Peyer's patch (tissue), 4 donors: Measurements from ENCODE around the gene EFL1. TPM values are rescaled to one million over a fixed set of nuclear protein-coding genes. Genes with fewer than 3 reads are reported as not detected.

Experiments used
- DNase-seq, 3 donors: peaks; one replicate each; pipeline ENCODE4 v3.0.0-alpha.2; 2017 to 2019
- H3K27ac ChIP-seq, 4 donors: fragments of 200-600 bp; sonication (generic); one replicate each; pipeline ENCODE4 v1.5.1; 2016 to 2019
- H3K27me3 ChIP-seq, 2 donors: fragments of 200-600 bp; sonication (generic); one replicate each; pipeline ENCODE4 v1.5.1; 2019
- H3K36me3 ChIP-seq, 3 donors: fragments of 200-600 bp; sonication (generic); one replicate each; pipeline ENCODE4 v1.5.1; 2016 to 2019
- H3K4me1 ChIP-seq, 4 donors: fragments of 200-600 bp; sonication (generic); one replicate each; pipeline ENCODE4 v1.5.1; 2016 to 2019
- H3K4me3 ChIP-seq, 4 donors: fragments of 200-600 bp; sonication (generic); 1 replicate in 3 of 4; 2 replicates in 1 of 4; pipeline ENCODE4 v1.5.1; 2016 to 2019; ENCODE audit warnings: mild to moderate bottlenecking in 1 of 4
- H3K9me3 ChIP-seq, 4 donors: fragments of 200-600 bp; sonication (generic); one replicate each; pipeline ENCODE4 v1.5.1; 2016 to 2019; ENCODE audit warnings: mild to moderate bottlenecking in 1 of 4
- CTCF ChIP-seq, 6 experiments: fragments of 450-650 bp in 4 of 6; fragments of 200-600 bp in 2 of 6; sonication (generic) in 1 of 6; IDR thresholded peaks; one replicate each; pipeline ENCODE4 v1.5.1; 2017 to 2019; ENCODE audit warnings: antibody characterized with exemption in 6 of 6, mild to moderate bottlenecking in 3 of 6, moderate library complexity in 1 of 6
- POLR2A ChIP-seq, 2 donors: fragments of 450-650 bp; IDR thresholded peaks; one replicate each; pipeline ENCODE4 v1.5.1; 2017; ENCODE audit warnings: antibody characterized with exemption in 2 of 2, mild to moderate bottlenecking in 2 of 2, moderate library complexity in 2 of 2
- total RNA-seq, 4 donors: library from RNA; depleted of rRNA; stranded (reverse); fragments of >200 nt; gene quantifications; one replicate each; pipeline ENCODE4 v1.1.0, GENCODE V29; 2016

Gene EFL1
- total RNA-seq, 4 donors from 2014 or later: 32.2 to 43.9 (median 40.0) TPM

GRCh38 chr15:82122746-82123400 is 139.7 kb downstream of the EFL1 start:
- H3K36me3 ChIP-seq: peaks cover 0 to 16% (median 0%) of the 10 kb centered on the region in 3 donors
- no peak overlapping the region for H3K27ac ChIP-seq
- TF ChIP-seq CTCF (IDR thresholded peaks at IDR 0.05) (no peak), POLR2A (IDR thresholded peaks at IDR 0.05) (no peak)
- H3K9me3 ChIP-seq: no peaks in the 10 kb centered on the region
- H3K27me3 ChIP-seq: no peaks in the 10 kb centered on the region
- no peak for DNase-seq
- H3K4me3 ChIP-seq: no peak overlapping the region
- H3K4me1 ChIP-seq: no peaks in the 10 kb centered on the region

GRCh38 chr15:82118040-82118439 is 144.5 kb downstream of the EFL1 start:
- TF ChIP-seq POLR2A (IDR thresholded peaks at IDR 0.05): no peak
- no peak for TF ChIP-seq CTCF (IDR thresholded peaks at IDR 0.05)
- Histone ChIP-seq H3K4me1 (no peaks in the 10 kb centered on the region), H3K36me3 (peaks cover 0 to 12% (median 0%) of the 10 kb centered on the region in 3 donors), H3K4me3 (no peak overlapping the region), H3K27me3 (no peaks in the 10 kb centered on the region), H3K27ac (no peak overlapping the region), H3K9me3 (no peaks in the 10 kb centered on the region)
- DNase-seq: no peak

- Histone ChIP-seq H3K4me3 (no peak overlapping the region), H3K4me1 (no peaks in the 10 kb centered on the region), H3K9me3 (no peaks in the 10 kb centered on the region), H3K36me3 (peaks cover 0 to 12% (median 0%) of the 10 kb centered on the region in 3 donors), H3K27me3 (no peaks in the 10 kb centered on the region), H3K27ac (no peak overlapping the region)
- TF ChIP-seq CTCF (IDR thresholded peaks at IDR 0.05) (no peak), POLR2A (IDR thresholded peaks at IDR 0.05) (no peak)
- DNase-seq: no peak
Observed at GRCh38 chr15:82117296-82117695, 145.2 kb downstream of the EFL1 start.

GRCh38 chr15:82114660-82115059 is 147.9 kb downstream of the EFL1 start:
- no peak overlapping the region for H3K4me3 ChIP-seq
- H3K4me1 ChIP-seq: no peaks in the 10 kb centered on the region
- H3K27ac ChIP-seq: no peak overlapping the region
- TF ChIP-seq POLR2A (IDR thresholded peaks at IDR 0.05) (no peak), CTCF (IDR thresholded peaks at IDR 0.05) (no peak)
- H3K36me3 ChIP-seq: no peaks in the 10 kb centered on the region
- DNase-seq: no peak
- H3K27me3 ChIP-seq: no peaks in the 10 kb centered on the region
- no peaks in the 10 kb centered on the region for H3K9me3 ChIP-seq

GRCh38 chr15:82113106-82113715 is 149.3 kb downstream of the EFL1 start:
- Histone ChIP-seq H3K27me3 (no peaks in the 10 kb centered on the region), H3K4me3 (no peak overlapping the region), H3K27ac (no peak overlapping the region), H3K36me3 (no peaks in the 10 kb centered on the region), H3K9me3 (no peaks in the 10 kb centered on the region), H3K4me1 (no peaks in the 10 kb centered on the region)
- TF ChIP-seq CTCF (IDR thresholded peaks at IDR 0.05) (no peak), POLR2A (IDR thresholded peaks at IDR 0.05) (no peak)
- DNase-seq: no peak
